Mesenchymal stem cell (in vitro differentiated cells and primary cell): ENCODE results near the gene SELENOT.
A peak's percentile ranks its signal among the peaks of the same experiment; 100 is the strongest.

Experiments used
- DNase-seq: peaks from one replicate; pipeline ENCODE4 v3.0.0-alpha.2; 2013
- H2AFZ ChIP-seq: one replicate; pipeline ENCODE4 v1.6.1; 2013; ENCODE audit warnings: low read depth, mild to moderate bottlenecking, control low read depth, inconsistent platforms, low read length, moderate library complexity
- H2AK5ac ChIP-seq: 2 replicates; pipeline ENCODE4 v1.6.1; 2013; ENCODE audit warnings: low read length, moderate library complexity, mild to moderate bottlenecking, inconsistent platforms; ENCODE audit not compliant: severe bottlenecking
- H2BK120ac ChIP-seq: one replicate; pipeline ENCODE4 v1.6.1; 2013; ENCODE audit warnings: low read depth, mild to moderate bottlenecking, inconsistent platforms, low read length, moderate library complexity
- H2BK12ac ChIP-seq, 2 experiments: one replicate each; pipeline ENCODE4 v1.6.1; 2013; ENCODE audit warnings: inconsistent platforms in 2 of 2, low read length in 2 of 2, mild to moderate bottlenecking in 2 of 2, moderate library complexity in 2 of 2, control low read depth in 1 of 2
- H2BK15ac ChIP-seq: one replicate; pipeline ENCODE4 v1.6.1; 2013; ENCODE audit warnings: mild to moderate bottlenecking, low read depth, inconsistent platforms; ENCODE audit not compliant: poor library complexity, severe bottlenecking
- H2BK5ac ChIP-seq: 2 replicates; pipeline ENCODE4 v1.6.1; 2013; ENCODE audit warnings: low read depth, mild to moderate bottlenecking, low read length, control low read depth, inconsistent platforms; ENCODE audit not compliant: poor library complexity, severe bottlenecking
- H3K14ac ChIP-seq, 2 experiments: one replicate each; pipeline ENCODE4 v1.6.1; 2013; ENCODE audit warnings: inconsistent platforms in 2 of 2, low read length in 2 of 2, control low read depth in 1 of 2, mild to moderate bottlenecking in 1 of 2, moderate library complexity in 1 of 2
- H3K18ac ChIP-seq, 2 experiments: one replicate each; pipeline ENCODE4 v1.6.1; 2013; ENCODE audit warnings: inconsistent platforms in 2 of 2, low read length in 2 of 2, control low read depth in 1 of 2, low read depth in 1 of 2, mild to moderate bottlenecking in 1 of 2
- H3K23ac ChIP-seq, 2 experiments: one replicate each; pipeline ENCODE4 v1.6.1; 2013; ENCODE audit warnings: inconsistent platforms in 2 of 2, low read length in 2 of 2, mild to moderate bottlenecking in 2 of 2, moderate library complexity in 2 of 2, control low read depth in 1 of 2
- H3K27ac ChIP-seq: 2 replicates; pipeline ENCODE4 v1.5.1; 2013; ENCODE audit warnings: mild to moderate bottlenecking, moderate library complexity, low read length, control low read depth, inconsistent platforms; ENCODE audit not compliant: poor library complexity, severe bottlenecking
- H3K27me3 ChIP-seq, 2 experiments: 2 replicates each; pipeline versions ENCODE4 v1.6.1 to v1.7.0; 2013; ENCODE audit warnings: low read length in 2 of 2, mild to moderate bottlenecking in 2 of 2, moderate library complexity in 2 of 2, control low read depth in 1 of 2, inconsistent platforms in 1 of 2; ENCODE audit not compliant: control insufficient read depth in 1 of 2, insufficient read depth in 1 of 2
- H3K36me3 ChIP-seq, 2 experiments: 2 replicates each; pipeline versions ENCODE4 v1.6.1 to v1.7.0; 2013; ENCODE audit warnings: low read length in 2 of 2, control low read depth in 1 of 2, inconsistent platforms in 1 of 2, low read depth in 1 of 2, mild to moderate bottlenecking in 1 of 2; ENCODE audit not compliant: insufficient read depth in 2 of 2, control insufficient read depth in 1 of 2
- H3K4ac ChIP-seq, 2 experiments: one replicate each; pipeline ENCODE4 v1.6.1; 2013; ENCODE audit warnings: inconsistent platforms in 2 of 2, low read length in 2 of 2, mild to moderate bottlenecking in 2 of 2, moderate library complexity in 2 of 2, control low read depth in 1 of 2, low read depth in 1 of 2
- H3K4me1 ChIP-seq: 2 replicates; pipeline ENCODE4 v1.6.1; 2013; ENCODE audit warnings: low read depth, low read length, control low read depth; ENCODE audit not compliant: control insufficient read depth, insufficient read depth
- H3K4me2 ChIP-seq: 2 replicates; pipeline ENCODE4 v1.6.1; 2013; ENCODE audit warnings: low read length, mild to moderate bottlenecking, inconsistent platforms; ENCODE audit not compliant: poor library complexity, severe bottlenecking
- H3K4me3 ChIP-seq, 2 experiments: 2 replicates each; pipeline versions ENCODE4 v1.5.1 to v1.7.0; 2013; ENCODE audit warnings: low read length in 2 of 2, mild to moderate bottlenecking in 2 of 2, control low read depth in 1 of 2, low read depth in 1 of 2; ENCODE audit not compliant: insufficient read depth in 1 of 2
- H3K79me1 ChIP-seq: replicated peaks from 2 replicates; pipeline ENCODE4 v1.6.1; 2013; ENCODE audit warnings: mild to moderate bottlenecking, control low read depth, low read length, inconsistent platforms; ENCODE audit not compliant: poor library complexity, severe bottlenecking
- H3K9ac ChIP-seq: 2 replicates; pipeline ENCODE4 v1.7.0; 2013; ENCODE audit warnings: mild to moderate bottlenecking, low read length, moderate library complexity
- H3K9me3 ChIP-seq: 2 replicates; pipeline ENCODE4 v1.7.0; 2013; ENCODE audit warnings: mild to moderate bottlenecking, low read length; ENCODE audit not compliant: control insufficient read depth
- H4K8ac ChIP-seq: one replicate; pipeline ENCODE4 v1.6.1; 2013; ENCODE audit warnings: inconsistent platforms, mild to moderate bottlenecking, low read length, moderate library complexity
- H4K91ac ChIP-seq: one replicate; pipeline ENCODE4 v1.6.1; 2013; ENCODE audit warnings: mild to moderate bottlenecking, low read length, inconsistent platforms
- WGBS: methylation state at CpG from one replicate; pipeline ENCODE4 v1.1.7; 2013; ENCODE audit warnings: mixed read lengths; 5-methylcytosine and 5-hydroxymethylcytosine counted together

The SELENOT gene

DNA sequence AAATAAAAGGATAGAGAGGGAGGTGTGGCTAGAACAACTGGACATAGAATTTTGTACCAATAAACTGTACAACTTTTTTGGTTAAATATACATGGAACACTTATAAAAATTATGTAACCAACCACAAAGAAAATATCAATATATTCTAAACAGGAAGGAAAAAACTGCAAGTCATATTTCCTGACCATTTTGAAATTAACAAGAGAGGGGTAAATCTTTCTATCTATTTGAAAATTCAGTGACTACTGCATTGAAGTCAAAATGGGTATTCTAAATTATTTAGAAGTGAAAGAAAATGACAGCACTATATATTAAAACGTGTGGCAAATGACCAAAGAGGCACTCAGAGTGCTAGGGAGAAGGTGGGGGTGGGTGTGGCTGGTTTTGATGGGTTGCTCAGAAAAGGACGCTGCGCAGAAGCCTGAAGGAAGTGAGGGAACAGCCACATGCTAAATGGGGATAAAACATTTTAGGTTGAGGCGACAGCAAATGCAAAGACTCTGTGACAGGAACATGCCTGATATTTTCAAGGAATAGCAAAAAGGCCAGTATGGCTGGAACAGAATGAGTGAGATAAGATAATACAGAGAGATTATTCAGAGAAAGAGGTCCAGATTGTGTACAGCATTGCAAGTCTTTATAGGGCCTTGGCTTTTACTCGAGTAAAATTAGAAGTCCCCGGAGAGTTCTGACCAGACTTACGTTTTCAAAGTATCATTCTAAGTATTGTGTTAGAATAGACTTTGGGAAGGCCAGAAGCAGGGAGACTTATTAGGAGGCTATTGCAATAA is 59.5 kb downstream of the SELENOT start:
- H3K23ac ChIP-seq: no peak overlapping the region
- no peak overlapping the region for H3K18ac ChIP-seq
- H3K4me1 ChIP-seq: no peaks in the 10 kb centered on the region
- H4K91ac ChIP-seq: no peak overlapping the region
- no peak overlapping the region for H4K8ac ChIP-seq
- H2BK5ac ChIP-seq: no peak overlapping the region
- H3K4me3 ChIP-seq: no peak overlapping the region
- no peak overlapping the region for H2BK120ac ChIP-seq
- 82% methylated on average over 7 of the region's 7 CpGs for WGBS
- no peak overlapping the region for H2BK15ac ChIP-seq
- no peak overlapping the region for H3K4me2 ChIP-seq
- no peak overlapping the region for H3K9ac ChIP-seq
- no peaks in the 10 kb centered on the region for H3K9me3 ChIP-seq
- no peaks in the 10 kb centered on the region for H3K36me3 ChIP-seq
- H3K4ac ChIP-seq: no peak overlapping the region
- no peak overlapping the region for H2AK5ac ChIP-seq
- H3K27me3 ChIP-seq: peaks cover 0 to 9% of the 10 kb centered on the region in 2 experiments
- no peak overlapping the region for H3K14ac ChIP-seq
- H3K27ac ChIP-seq: no peak overlapping the region
- no peak for DNase-seq
- no peaks in the 10 kb centered on the region for H3K79me1 ChIP-seq
- H2AFZ ChIP-seq: no peak overlapping the region
- H2BK12ac ChIP-seq: no peak overlapping the region

DNA sequence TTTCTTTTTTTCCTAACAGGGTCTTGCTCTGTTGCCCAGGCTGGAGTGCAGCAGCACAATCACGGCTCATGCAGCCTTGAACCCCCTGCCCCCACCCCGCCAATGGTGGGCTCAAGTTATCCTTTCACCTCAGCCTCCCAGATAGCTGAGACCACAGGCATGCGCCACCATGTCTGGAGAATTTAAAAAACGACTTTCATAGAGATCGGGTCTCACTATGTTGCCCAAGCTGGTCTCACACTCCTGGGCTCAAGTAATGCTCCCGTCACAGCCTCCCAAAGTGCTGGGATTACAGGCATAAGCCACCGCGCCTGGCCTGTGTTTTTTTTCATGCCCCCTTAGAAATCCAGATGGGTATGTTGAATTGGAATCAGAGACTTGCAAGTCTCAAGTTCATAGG is 60.3 kb downstream of the SELENOT start:
- H3K9me3 ChIP-seq: no peaks in the 10 kb centered on the region
- H3K36me3 ChIP-seq: no peaks in the 10 kb centered on the region
- H3K4ac ChIP-seq: no peak overlapping the region
- no peak overlapping the region for H3K27ac ChIP-seq
- no peak overlapping the region for H2BK120ac ChIP-seq
- H4K8ac ChIP-seq: no peak overlapping the region
- H3K23ac ChIP-seq: no peak overlapping the region
- H3K14ac ChIP-seq: no peak overlapping the region
- no peak overlapping the region for H4K91ac ChIP-seq
- no peaks in the 10 kb centered on the region for H3K79me1 ChIP-seq
- H3K4me3 ChIP-seq: no peak overlapping the region
- H3K4me1 ChIP-seq: no peaks in the 10 kb centered on the region
- no peak overlapping the region for H2BK12ac ChIP-seq
- H3K9ac ChIP-seq: no peak overlapping the region
- no peak overlapping the region for H2AFZ ChIP-seq
- no peak overlapping the region for H2AK5ac ChIP-seq
- H2BK5ac ChIP-seq: no peak overlapping the region
- no peak overlapping the region for H3K18ac ChIP-seq
- no peak overlapping the region for H3K4me2 ChIP-seq
- DNase-seq: no peak
- H2BK15ac ChIP-seq: no peak overlapping the region
- 93% methylated on average over 8 of the region's 8 CpGs for WGBS
- peaks cover 0 to 9% of the 10 kb centered on the region in 2 experiments for H3K27me3 ChIP-seq

DNA sequence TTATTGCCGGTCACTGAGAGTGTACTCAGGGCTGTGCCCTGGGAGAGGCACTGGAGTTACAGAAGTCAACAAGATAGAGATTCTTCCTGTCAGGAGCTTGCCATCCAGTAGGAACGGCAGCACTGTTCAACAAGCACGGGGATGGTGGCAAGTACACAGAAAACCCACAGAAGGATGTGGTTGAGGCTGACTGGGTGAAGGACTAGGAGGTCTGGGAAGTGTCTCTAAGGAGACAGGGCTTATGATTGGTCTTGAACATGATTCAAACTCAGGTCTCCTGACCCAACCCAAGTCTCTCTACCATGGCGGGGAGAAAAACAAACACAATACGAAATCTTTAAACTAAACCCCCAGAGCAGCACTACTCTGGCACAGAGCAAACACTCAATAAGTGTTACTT is 63.0 kb downstream of the SELENOT start:
- H4K8ac ChIP-seq: no peak overlapping the region
- DNase-seq: no peak
- no peak overlapping the region for H3K4me2 ChIP-seq
- H3K4ac ChIP-seq: no peak overlapping the region
- H4K91ac ChIP-seq: no peak overlapping the region
- no peak overlapping the region for H2AFZ ChIP-seq
- H2BK5ac ChIP-seq: no peak overlapping the region
- no peak overlapping the region for H3K18ac ChIP-seq
- H3K9ac ChIP-seq: no peak overlapping the region
- 86% methylated on average over 4 of the region's 5 CpGs for WGBS
- H3K9me3 ChIP-seq: no peaks in the 10 kb centered on the region
- H3K27ac ChIP-seq: no peak overlapping the region
- peak overlapping the region in 1 of 2 experiments; percentile 40 for H3K23ac ChIP-seq
- H2BK15ac ChIP-seq: no peak overlapping the region
- H3K4me1 ChIP-seq: no peaks in the 10 kb centered on the region
- no peaks in the 10 kb centered on the region for H3K79me1 ChIP-seq
- H3K4me3 ChIP-seq: no peak overlapping the region
- no peak overlapping the region for H2BK12ac ChIP-seq
- H2AK5ac ChIP-seq: no peak overlapping the region
- H3K14ac ChIP-seq: peak overlapping the region in 1 of 2 experiments; percentile 65
- no peak overlapping the region for H2BK120ac ChIP-seq
- peaks cover 0 to 5% of the 10 kb centered on the region in 2 experiments for H3K27me3 ChIP-seq
- H3K36me3 ChIP-seq: no peaks in the 10 kb centered on the region

DNA sequence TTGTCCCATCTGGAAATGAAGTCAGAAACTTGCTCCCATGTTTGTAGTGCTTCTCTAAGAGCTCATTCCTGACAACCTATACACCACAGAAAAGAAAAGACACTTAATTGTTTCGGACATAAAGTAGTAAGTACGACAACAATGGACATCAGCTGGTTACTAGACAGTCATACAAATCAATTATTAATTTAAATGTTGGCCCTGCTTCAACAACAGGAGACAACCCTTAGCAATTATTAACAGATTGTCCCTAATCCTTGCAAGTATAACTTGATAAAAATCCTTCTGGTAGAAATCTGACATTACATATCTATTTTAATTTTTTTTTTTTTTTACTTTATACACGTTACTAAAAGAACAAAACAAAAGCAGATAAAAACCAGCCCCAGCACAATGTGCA is 70.8 kb downstream of the SELENOT start:
- no peak overlapping the region for H3K9ac ChIP-seq
- H2AK5ac ChIP-seq: no peak overlapping the region
- H3K4ac ChIP-seq: no peak overlapping the region
- no peak overlapping the region for H3K4me3 ChIP-seq
- H2AFZ ChIP-seq: no peak overlapping the region
- H4K91ac ChIP-seq: no peak overlapping the region
- no peak overlapping the region for H2BK120ac ChIP-seq
- no peak overlapping the region for H3K18ac ChIP-seq
- no peak overlapping the region for H2BK15ac ChIP-seq
- no peak overlapping the region for H4K8ac ChIP-seq
- H3K4me1 ChIP-seq: no peaks in the 10 kb centered on the region
- H3K27me3 ChIP-seq: no peaks in the 10 kb centered on the region
- H3K4me2 ChIP-seq: no peak overlapping the region
- no peak overlapping the region for H3K23ac ChIP-seq
- no peak overlapping the region for H3K14ac ChIP-seq
- WGBS: 85% methylated on average over 3 of the region's 3 CpGs
- H3K27ac ChIP-seq: no peak overlapping the region
- no peak overlapping the region for H2BK12ac ChIP-seq
- DNase-seq: no peak
- H2BK5ac ChIP-seq: no peak overlapping the region
- no peaks in the 10 kb centered on the region for H3K36me3 ChIP-seq
- H3K9me3 ChIP-seq: peaks cover 18% of the 10 kb centered on the region
- H3K79me1 ChIP-seq: no peaks in the 10 kb centered on the region
